H1 (cell line): ENCODE measurements around the gene VWA3B. TPM values are rescaled to one million over a fixed set of nuclear protein-coding genes. Genes with fewer than 3 reads are reported as not detected.
A peak's percentile ranks its signal among the peaks of the same experiment; 100 is the strongest.

Experiments
- CTCF ChIA-PET: fragments of 300-600 bp; sonication (Branson Sonifier 250); formaldehyde crosslinking; loops from one replicate; lab custom pipeline; 2021; ENCODE audit not compliant: partially characterized antibody; lab: Charles Lee
- POLR2A ChIA-PET: fragments of 300-600 bp; sonication (Branson Sonifier 250); formaldehyde crosslinking; loops from one replicate; lab custom pipeline; 2021; ENCODE audit warnings: inconsistent platforms; ENCODE audit not compliant: partially characterized antibody; lab: Charles Lee
- DNase-seq, 2 experiments: peaks; one replicate each; pipeline versions ENCODE4 v3.0.0 to v3.0.0-alpha.2; 2010 to 2022; ENCODE audit warnings: low spot score in 2 of 2, low read depth in 1 of 2, mixed read lengths in 1 of 2
- FAIRE-seq: peaks from 2 replicates; lab custom pipeline; 2011; peaks lifted over from hg19 to GRCh38; lab: Jason Lieb, UNC
- H2AFZ ChIP-seq: 2 replicates; pipeline ENCODE4 v1.8.1; 2012; ENCODE audit warnings: low read length, inconsistent platforms
- H2AK5ac ChIP-seq: 2 replicates; pipeline ENCODE4 v1.6.1; 2013; ENCODE audit warnings: low read depth, low read length
- H2BK120ac ChIP-seq: replicated peaks from 2 replicates; pipeline ENCODE3; 2013; ENCODE audit warnings: low read depth, low read length, inconsistent platforms
- H2BK12ac ChIP-seq: 2 replicates; pipeline ENCODE4 v1.6.1; 2013; ENCODE audit warnings: low read depth, low read length
- H2BK15ac ChIP-seq: 2 replicates; pipeline ENCODE4 v1.6.1; 2013; ENCODE audit warnings: low read length
- H2BK20ac ChIP-seq: 2 replicates; pipeline ENCODE4 v1.6.1; 2013; ENCODE audit warnings: low read length
- H2BK5ac ChIP-seq: 2 replicates; pipeline ENCODE4 v1.6.1; 2013; ENCODE audit warnings: low read depth, low read length
- H3K14ac ChIP-seq: 2 replicates; pipeline ENCODE4 v1.6.1; 2013; ENCODE audit warnings: inconsistent platforms; ENCODE audit not compliant: insufficient read length
- H3K18ac ChIP-seq: 2 replicates; pipeline ENCODE4 v1.6.1; 2013; ENCODE audit warnings: low read length; ENCODE audit errors: extremely low read depth
- H3K23ac ChIP-seq: 2 replicates; pipeline ENCODE4 v1.6.1; 2013; ENCODE audit warnings: inconsistent platforms; ENCODE audit not compliant: insufficient read length
- H3K23me2 ChIP-seq: 2 replicates; pipeline ENCODE4 v1.6.1; 2013; ENCODE audit warnings: low read depth, low read length
- H3K27ac ChIP-seq: 2 replicates; pipeline ENCODE4 v1.6.1; 2011; ENCODE audit warnings: low read depth, low read length, inconsistent platforms
- H3K27me3 ChIP-seq, 4 experiments: replicated peaks in 1 of 4; 1 replicate in 1 of 4; 2 replicates in 3 of 4; pipeline versions ENCODE4 v1.6.1 to v1.8.1; 2011 to 2013; ENCODE audit warnings: low read length in 3 of 4, mild to moderate bottlenecking in 3 of 4, inconsistent platforms in 2 of 4, mixed read lengths in 2 of 4, moderate library complexity in 1 of 4; ENCODE audit not compliant: control insufficient read depth in 3 of 4, insufficient read depth in 3 of 4; ENCODE audit errors: extremely low read depth in 1 of 4
- H3K36me3 ChIP-seq, 4 experiments: 2 replicates each; pipeline versions ENCODE4 v1.6.1 to v1.8.1; 2011 to 2013; ENCODE audit warnings: mild to moderate bottlenecking in 4 of 4, low read length in 3 of 4, moderate library complexity in 2 of 4, control low read depth in 1 of 4, inconsistent platforms in 1 of 4; ENCODE audit not compliant: insufficient read depth in 4 of 4, control insufficient read depth in 2 of 4
- H3K4ac ChIP-seq: replicated peaks from 2 replicates; pipeline ENCODE3; 2013; ENCODE audit warnings: low read length, low read depth, mixed read lengths, inconsistent platforms; ENCODE audit not compliant: insufficient read length
- H3K4me1 ChIP-seq, 4 experiments: replicated peaks in 1 of 4; 1 replicate in 1 of 4; 2 replicates in 3 of 4; pipeline versions ENCODE4 v1.6.1 to v1.8.1; 2011 to 2013; ENCODE audit warnings: low read length in 3 of 4, inconsistent platforms in 2 of 4, mixed read lengths in 1 of 4; ENCODE audit not compliant: insufficient read depth in 4 of 4, control insufficient read depth in 3 of 4
- H3K4me2 ChIP-seq, 2 experiments: 2 replicates each; pipeline versions ENCODE4 v1.6.1 to v1.8.1; 2011 to 2013; ENCODE audit warnings: low read depth in 2 of 2, low read length in 2 of 2, control low read depth in 1 of 2, inconsistent platforms in 1 of 2, mild to moderate bottlenecking in 1 of 2; ENCODE audit not compliant: insufficient read depth in 1 of 2
- H3K4me3 ChIP-seq, 4 experiments: fragments of 200-600, 300-600 bp in 1 of 4; sonication (generic), shearing (Covaris generic), sonication (Bioruptor Twin) in 1 of 4; 2 replicates each; pipeline versions ENCODE4 v1.5.1 to v1.8.1; 2011 to 2016; ENCODE audit warnings: low read length in 4 of 4, low read depth in 3 of 4, control low read depth in 2 of 4, inconsistent platforms in 2 of 4, mild to moderate bottlenecking in 2 of 4, mixed read lengths in 1 of 4, moderate library complexity in 1 of 4; ENCODE audit not compliant: insufficient read depth in 2 of 4; ENCODE audit errors: extremely low read depth in 1 of 4
- H3K56ac ChIP-seq: replicated peaks from 2 replicates; pipeline ENCODE3; 2013; ENCODE audit warnings: low read depth, mild to moderate bottlenecking, mixed read lengths, low read length, inconsistent platforms; ENCODE audit not compliant: insufficient read length
- H3K79me1 ChIP-seq: 2 replicates; pipeline ENCODE4 v1.6.1; 2013; ENCODE audit warnings: low read depth, low read length, control low read depth
- H3K79me2 ChIP-seq, 2 experiments: 2 replicates each; pipeline versions ENCODE4 v1.6.1 to v1.8.1; 2012 to 2013; ENCODE audit warnings: low read length in 2 of 2, mild to moderate bottlenecking in 2 of 2, inconsistent platforms in 1 of 2; ENCODE audit not compliant: insufficient read depth in 2 of 2, control insufficient read depth in 1 of 2
- H3K9ac ChIP-seq, 4 experiments: replicated peaks in 1 of 4; 1 replicate in 1 of 4; 2 replicates in 3 of 4; pipeline versions ENCODE4 v1.6.1 to v1.8.1; 2011 to 2013; ENCODE audit warnings: low read depth in 3 of 4, low read length in 3 of 4, control low read depth in 2 of 4, mild to moderate bottlenecking in 2 of 4, moderate library complexity in 2 of 4, inconsistent platforms in 1 of 4; ENCODE audit errors: extremely low read depth in 1 of 4
- H3K9me3 ChIP-seq, 2 experiments: 2 replicates each; pipeline versions ENCODE4 v1.6.1 to v1.8.1; 2012 to 2013; ENCODE audit warnings: mild to moderate bottlenecking in 2 of 2, moderate library complexity in 2 of 2, control low read depth in 1 of 2, inconsistent platforms in 1 of 2, low read depth in 1 of 2, low read length in 1 of 2, mixed read lengths in 1 of 2; ENCODE audit not compliant: insufficient read depth in 2 of 2
- H4K20me1 ChIP-seq, 2 experiments: replicated peaks in 1 of 2; 2 replicates each; pipeline versions ENCODE3 to v1.8.1; 2011 to 2013; ENCODE audit warnings: inconsistent platforms in 2 of 2, low read length in 2 of 2, mild to moderate bottlenecking in 1 of 2; ENCODE audit not compliant: insufficient read depth in 2 of 2, control insufficient read depth in 1 of 2
- H4K5ac ChIP-seq: 2 replicates; pipeline ENCODE4 v1.6.1; 2013; ENCODE audit warnings: low read length, low read depth, mixed read lengths, inconsistent platforms; ENCODE audit not compliant: insufficient read length
- H4K8ac ChIP-seq: 2 replicates; pipeline ENCODE4 v1.8.0; 2013; ENCODE audit warnings: mild to moderate bottlenecking, moderate library complexity, low read length, inconsistent platforms; ENCODE audit not compliant: insufficient read depth; ENCODE audit errors: extremely low read depth
- H4K91ac ChIP-seq: replicated peaks from 2 replicates; pipeline ENCODE3; 2013; ENCODE audit warnings: low read length, mixed read lengths, inconsistent platforms; ENCODE audit not compliant: insufficient read length
- ATF2 ChIP-seq: IDR thresholded peaks from 2 replicates; pipeline ENCODE4 v1.6.1; 2012; ENCODE audit warnings: low read length, inconsistent platforms
- BACH1 ChIP-seq: IDR thresholded peaks from 2 replicates; pipeline ENCODE4 v1.6.1; 2012; ENCODE audit warnings: low read length, improper control_type of control experiment
- BRCA1 ChIP-seq: IDR thresholded peaks from 2 replicates; pipeline ENCODE4 v1.6.1; 2012; ENCODE audit warnings: low read depth, low read length, improper control_type of control experiment
- CHD1 ChIP-seq: IDR thresholded peaks from 2 replicates; pipeline ENCODE4 v1.6.1; 2012; ENCODE audit warnings: low read depth, low read length, improper control_type of control experiment
- FOSL1 ChIP-seq: IDR thresholded peaks from 2 replicates; pipeline ENCODE4 v1.6.1; 2011; ENCODE audit warnings: mild to moderate bottlenecking, low read depth, low read length, moderate library complexity; ENCODE audit not compliant: insufficient read depth
- JUN ChIP-seq: IDR thresholded peaks from 2 replicates; pipeline ENCODE4 v1.6.1; 2011; ENCODE audit warnings: low read depth, mild to moderate bottlenecking, improper control_type of control experiment, low read length
- RBBP5 ChIP-seq: IDR thresholded peaks from 2 replicates; pipeline ENCODE4 v1.7.1; 2012; ENCODE audit warnings: low read depth, mild to moderate bottlenecking, inconsistent platforms, low read length, moderate library complexity, borderline replicate concordance
- SIRT6 ChIP-seq: IDR thresholded peaks from one replicate; pipeline ENCODE4 v1.7.1; 2012; ENCODE audit warnings: low read length, inconsistent platforms
- SIX5 ChIP-seq: IDR thresholded peaks from 2 replicates; pipeline ENCODE4 v1.6.1; 2011; ENCODE audit warnings: mild to moderate bottlenecking, low read depth, low read length
- SP4 ChIP-seq: IDR thresholded peaks from 2 replicates; pipeline ENCODE4 v1.6.1; 2012; ENCODE audit warnings: low read length, inconsistent platforms
- TAF1 ChIP-seq: IDR thresholded peaks from 2 replicates; pipeline ENCODE4 v1.6.1; 2011; ENCODE audit warnings: mild to moderate bottlenecking, low read depth, low read length
- TAF7 ChIP-seq: optimal IDR thresholded peaks from 2 replicates; pipeline ENCODE3; 2011; ENCODE audit warnings: low read depth, mild to moderate bottlenecking, inconsistent platforms, low read length, moderate library complexity, borderline replicate concordance
- USF2 ChIP-seq: IDR thresholded peaks from 2 replicates; pipeline ENCODE4 v1.6.1; 2011; ENCODE audit warnings: low read length, improper control_type of control experiment
- WGBS, 2 experiments: shearing (Covaris generic) in 1 of 2; methylation state at CpG; one replicate each; pipeline versions ENCODE4 v1.1.6 to v1.1.7; 2013 to 2015; ENCODE audit warnings: low lambda C conversion rate in 2 of 2, mixed read lengths in 2 of 2, inconsistent platforms in 1 of 2, low coverage in 1 of 2, missing lambda C conversion rate in 1 of 2; ENCODE audit not compliant: insufficient replicate concordance in 2 of 2, insufficient coverage in 1 of 2, insufficient read length in 1 of 2; ENCODE audit errors: extremely low coverage in 1 of 2, missing lambda C conversion rate in 1 of 2; 5-methylcytosine and 5-hydroxymethylcytosine counted together
- polyA plus RNA-seq, 7 experiments: library from polyadenylated mRNA; depleted of rRNA in 3 of 7; stranded (reverse) in 5 of 7; unstranded in 2 of 7; fragments of >200 nt in 5 of 7; fragments of 200-250 nt in 2 of 7; gene quantifications; 1 replicate in 5 of 7; 2 replicates in 1 of 7; 4 replicates in 1 of 7; pipeline versions ENCODE4 v1.2.1 to v1.2.3, GENCODE V29; 2011 to 2013; ENCODE audit warnings: missing spikeins in 2 of 7, mixed read lengths in 2 of 7
- total RNA-seq: library from RNA; stranded (reverse); fragmentation: NEBNext Ultra II Directional; extraction: Animal tissue kit (Norgen Biotek cat#: 25700); gene quantifications from 2 replicates; pipeline ENCODE4 v1.2.1, GENCODE V29; 2021

The VWA3B gene
- total and polyA plus RNA-seq, 2 of the 8 experiments (the other 6 are each of a cell fraction or from before 2014, with no cell fraction given), result not detected

- Histone ChIP-seq H3K4me2 (no peak overlapping the region), H3K4me1 (no peaks in the 10 kb centered on the region), H4K5ac (no peak overlapping the region), H2AK5ac (no peak overlapping the region), H3K4me3 (no peak overlapping the region), H2AFZ (no peak overlapping the region), H3K79me2 (no peaks in the 10 kb centered on the region), H3K56ac (no peak overlapping the region), H3K9ac (no peak overlapping the region), H2BK5ac (no peak overlapping the region), H4K91ac (no peak overlapping the region), H3K9me3 (no peaks in the 10 kb centered on the region), H3K23me2 (no peaks in the 10 kb centered on the region), H2BK120ac (no peak overlapping the region), H2BK15ac (no peak overlapping the region), H3K14ac (no peak overlapping the region), H3K27me3 (no peaks in the 10 kb centered on the region), H4K8ac (0 out of 2 replicates have a peak overlapping the region, but pooled peaks have one; percentile 5), H4K20me1 (no peaks in the 10 kb centered on the region), H3K27ac (no peak overlapping the region), H3K36me3 (no peaks in the 10 kb centered on the region), H3K23ac (no peak overlapping the region), H2BK20ac (no peak overlapping the region), H3K4ac (no peak overlapping the region), H3K79me1 (no peaks in the 10 kb centered on the region), H3K18ac (no peak overlapping the region), H2BK12ac (no peak overlapping the region)
- FAIRE-seq, result no peak
- CTCF ChIA-PET, result interaction anchor here (0.6 to 2.3 kb wide), 2 partner anchors 12 to 70 kb away, joined by 3 to 5 read pairs; no protein-coding TSS in a partner anchor
- no peak for DNase-seq
- 93% methylated on average over 4 of the region's 4 CpGs; no CpG with 5 or more reads in 1 of the 2 experiments for WGBS, 2 experiments
- POLR2A ChIA-PET, result no interaction called here
- TF ChIP-seq JUN (no peak), SP4 (no peak), CHD1 (no peak), RBBP5 (no peak), USF2 (no peak), FOSL1 (no peak), ATF2 (no peak), TAF7 (no peak), TAF1 (no peak), BRCA1 (no peak), SIRT6 (no peak), SIX5 (no peak), BACH1 (no peak)
Measured at GRCh38 chr2:98308532-98308931, 221.6 kb downstream of the VWA3B start.
